ENCODE measurements around the gene POLRMT.

POLRMT gene

DNA sequence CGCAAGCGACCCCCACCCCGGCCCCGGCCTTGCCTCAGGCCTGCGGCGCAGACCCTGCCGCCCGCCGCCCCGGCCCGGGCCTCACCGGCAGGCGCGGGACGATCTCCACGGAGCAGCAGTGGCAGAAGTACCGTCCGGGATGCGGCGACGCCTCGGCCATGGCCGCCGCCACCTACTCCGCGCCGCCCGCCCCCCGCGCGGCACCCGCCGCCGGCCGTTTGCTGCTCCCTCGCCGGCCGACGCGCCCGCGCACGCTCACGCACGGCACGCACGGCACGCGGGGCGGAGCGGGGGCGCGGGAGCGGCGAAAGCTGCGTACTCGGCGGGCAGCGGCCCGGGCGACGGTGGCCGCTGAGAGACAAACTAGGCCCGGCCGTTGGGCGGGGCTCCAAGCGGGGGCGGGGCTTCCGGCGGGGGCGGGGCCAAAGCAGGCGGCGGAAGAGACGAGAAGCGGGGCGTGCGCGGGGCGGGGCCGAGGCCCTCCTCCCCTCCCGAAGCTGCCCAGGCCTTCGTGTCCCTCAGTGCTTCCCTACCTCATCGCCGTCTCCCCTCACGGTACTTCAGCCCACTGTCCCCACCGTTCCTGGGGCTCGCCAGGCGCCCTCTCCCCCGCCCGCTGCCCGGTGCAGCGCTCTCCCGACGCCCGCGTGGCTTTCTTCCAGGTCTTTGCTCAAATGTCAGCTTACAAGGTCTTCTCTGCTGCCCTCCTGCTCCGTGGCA is 29.8 kb upstream of the POLRMT start, which contains the start of gene RNF126:
Gene RNF126 (minus strand): TSS at position 253 of the 720 bp plus-strand sequence. CDS start 93 bp downstream, at position 160.
- DNase-seq, result peak; percentile 97

DNA sequence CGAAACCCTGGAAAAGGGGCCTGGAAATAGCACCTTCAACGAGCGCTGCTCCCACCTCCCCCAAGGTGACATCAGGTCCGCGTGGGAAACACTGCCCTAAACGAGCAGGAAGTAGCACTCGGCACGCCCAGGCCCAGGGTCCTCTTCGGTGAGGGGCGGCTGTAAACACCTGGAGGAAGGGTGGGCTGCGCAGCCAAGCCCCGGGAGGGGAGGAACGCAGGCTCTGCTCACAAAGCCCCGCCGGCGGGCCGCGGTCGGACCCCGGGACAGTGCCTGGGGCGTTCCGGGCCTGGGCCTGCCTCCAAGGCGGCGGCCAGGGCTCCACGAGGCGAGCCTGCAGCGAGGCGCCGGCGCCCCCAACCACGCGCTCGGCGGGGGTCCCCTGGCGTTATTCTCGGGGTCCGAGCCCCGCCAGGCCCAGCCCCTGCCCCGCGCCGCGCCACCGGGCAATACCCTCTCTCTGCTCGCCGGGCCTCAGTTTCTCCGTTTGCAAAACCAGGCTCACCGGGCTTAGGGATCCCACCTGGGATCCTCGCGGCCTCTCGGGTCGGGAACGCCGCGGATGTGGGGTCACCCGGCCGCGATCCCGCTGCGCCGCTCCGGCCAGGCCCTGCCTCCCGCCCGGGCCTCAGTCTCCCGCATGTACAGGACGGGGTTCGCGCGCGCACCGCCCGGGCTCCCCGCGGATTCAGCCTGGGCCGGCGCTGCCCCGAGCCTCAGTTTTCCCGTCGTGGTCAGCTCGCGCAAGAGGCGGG is 29.0 kb upstream of the POLRMT start:
- no peak for DNase-seq

DNA sequence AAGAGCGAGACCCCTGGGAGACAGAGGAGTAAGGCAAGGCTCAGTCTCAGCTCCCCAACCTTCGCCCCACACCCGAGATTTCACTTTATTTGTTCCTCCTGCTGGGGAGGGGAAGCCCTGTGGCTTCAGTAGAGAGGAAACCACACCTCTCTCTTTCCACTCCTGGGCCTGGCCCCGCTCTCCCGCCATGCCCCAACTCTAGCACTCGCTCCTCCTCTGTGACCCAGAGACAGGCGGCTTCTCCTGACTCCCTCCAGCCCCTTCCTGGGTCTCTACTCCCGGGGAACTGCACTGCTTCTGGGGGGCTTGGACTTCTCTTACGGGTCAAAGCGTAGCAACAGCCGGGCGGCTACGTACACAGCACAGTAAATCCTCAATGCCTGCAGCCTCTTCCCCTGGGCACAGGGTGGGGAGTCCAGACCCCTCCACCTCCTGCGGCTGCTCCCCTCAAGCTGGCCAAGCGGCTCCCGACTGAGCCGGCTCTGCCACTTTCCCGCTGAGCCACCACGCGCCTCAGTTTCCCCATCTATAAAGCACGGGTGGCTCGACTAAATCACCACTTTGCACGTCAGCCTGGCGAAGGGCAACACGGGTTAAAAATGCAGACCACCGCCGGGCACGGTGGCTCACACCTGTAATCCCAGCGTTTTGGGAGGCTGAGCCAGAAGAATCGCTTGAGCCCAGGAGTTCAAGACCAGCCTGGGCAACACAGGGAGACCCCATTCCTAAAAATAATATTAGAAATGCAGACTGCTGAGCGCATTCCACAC is 28.3 kb upstream of the POLRMT start:
- DNase-seq, result no peak

DNA sequence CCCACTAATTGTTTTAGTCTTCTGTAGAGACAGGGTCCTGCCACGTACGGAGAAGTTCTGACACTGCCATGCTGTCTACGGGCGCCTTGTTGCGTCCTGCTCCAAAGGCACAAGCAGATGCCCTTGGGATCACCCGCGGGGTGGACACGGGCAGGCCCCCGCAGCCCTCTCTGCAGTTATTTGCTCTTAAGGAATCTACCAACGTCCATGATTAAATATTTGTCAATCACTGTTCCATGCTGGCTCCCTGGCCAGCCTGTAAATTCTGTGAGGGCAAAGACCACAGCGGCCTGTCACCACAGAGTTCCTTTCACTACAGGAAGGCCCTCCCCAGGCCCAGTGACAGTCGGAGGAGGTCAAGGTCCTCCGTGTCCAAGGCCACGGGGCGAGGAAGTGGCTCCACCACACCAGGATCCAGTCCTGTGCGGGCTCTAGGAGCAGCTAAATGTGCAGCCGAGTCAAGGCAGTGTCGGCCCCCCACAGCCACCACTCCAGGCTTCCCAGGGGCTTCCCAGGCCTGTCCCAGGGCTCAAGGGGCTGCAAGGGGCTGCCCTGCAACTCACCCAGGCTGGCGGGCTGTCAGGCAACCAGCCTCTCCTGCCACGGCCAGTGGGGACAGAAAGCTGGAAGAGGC is 27.6 kb upstream of the POLRMT start:
- DNase-seq, result no peak

DNA sequence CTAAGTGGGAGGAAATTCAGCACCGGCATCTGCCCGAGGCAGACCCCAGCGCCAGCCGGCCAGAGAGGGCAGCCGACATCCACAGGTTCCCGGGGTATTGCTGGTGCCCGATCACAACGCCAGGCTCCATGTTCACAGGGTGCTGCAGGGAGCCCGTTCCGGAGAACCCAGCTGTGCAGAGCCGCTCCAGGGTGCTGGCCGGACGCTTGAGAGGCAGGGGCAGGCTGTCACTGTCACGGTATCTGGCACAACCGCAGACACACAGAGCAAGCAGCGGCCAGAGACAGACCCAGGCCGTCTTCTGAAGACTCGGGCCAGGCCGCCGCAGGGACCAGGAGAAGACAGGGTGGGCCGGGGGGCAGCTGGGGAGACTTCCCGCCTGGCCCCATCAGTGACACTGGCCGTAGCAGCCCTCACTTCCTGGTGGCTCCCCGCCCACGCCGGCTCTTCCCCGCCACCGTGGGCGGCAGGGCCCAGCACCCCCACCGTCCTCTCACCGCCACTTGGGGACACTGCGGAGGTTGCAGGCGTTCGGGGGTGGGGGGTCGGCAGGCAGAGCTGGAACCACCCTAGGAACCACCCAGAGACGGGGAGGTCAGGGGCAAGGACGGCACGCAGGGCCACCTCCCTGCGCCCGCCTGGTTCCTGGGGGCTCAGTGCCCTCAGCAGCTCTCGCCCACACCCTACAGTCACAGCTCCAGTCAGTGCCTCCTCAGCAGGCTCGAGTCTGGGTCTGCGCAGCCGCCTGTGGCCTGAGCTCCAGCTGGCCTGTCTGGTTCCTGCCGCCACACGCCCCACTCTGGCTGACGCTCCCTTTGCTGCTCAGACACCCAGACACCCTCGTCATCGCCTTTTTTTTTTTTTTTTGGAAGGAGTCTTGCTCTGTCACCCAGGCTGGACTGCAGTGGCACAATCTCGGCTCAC is 25.8 kb upstream of the POLRMT start:
- DNase-seq, result no peak

DNA sequence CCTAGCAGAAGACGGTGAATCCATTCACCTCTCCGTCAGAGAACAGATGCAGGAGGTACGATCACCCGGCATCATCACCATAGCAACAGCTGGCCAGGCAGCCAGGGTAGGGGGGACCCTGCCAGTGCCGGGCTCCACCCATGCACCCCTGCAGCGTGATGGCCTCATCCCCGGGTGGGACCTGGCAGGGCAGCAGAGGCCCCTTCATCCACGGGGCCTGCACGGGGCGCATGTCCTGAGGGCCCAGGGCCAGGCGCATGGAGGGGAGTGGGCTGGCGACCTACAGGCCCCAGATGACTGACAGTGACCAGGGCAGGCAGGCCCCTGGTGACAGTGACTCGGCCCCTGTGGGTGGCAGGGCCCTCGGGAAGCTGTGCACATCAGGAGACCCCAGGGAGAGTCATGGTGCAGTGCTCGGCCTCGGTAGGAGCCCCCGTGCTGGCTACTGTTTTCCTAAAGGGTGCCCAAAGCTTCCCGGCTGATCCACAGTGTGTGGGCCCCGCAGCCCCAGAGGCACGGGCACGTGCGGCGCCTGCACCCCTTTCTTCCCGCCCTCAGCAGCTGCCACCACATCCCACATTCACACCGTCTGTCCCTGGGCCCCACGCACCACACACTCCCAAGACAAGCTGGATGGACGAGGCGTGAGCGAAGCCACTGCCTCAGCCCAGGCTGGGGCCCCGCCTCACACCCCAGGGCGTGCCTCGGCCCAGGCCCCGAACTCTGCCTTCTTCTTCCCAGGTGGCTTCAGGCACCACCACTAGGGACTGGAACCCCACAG is 24.9 kb upstream of the POLRMT start:
- no peak for DNase-seq

GRCh38 chr19:657611-658010 is 24.3 kb upstream of the POLRMT start:
- no peak for DNase-seq

- no peak for DNase-seq
These were observed 23.6 kb upstream of the POLRMT start for GRCh38 chr19:656751-657559.

- DNase-seq, result no peak
These were observed 22.4 kb upstream of the POLRMT start for GRCh38 chr19:655691-656090.

- no peak for DNase-seq
These were observed 20.1 kb upstream of the POLRMT start for GRCh38 chr19:653425-653824.

DNA sequence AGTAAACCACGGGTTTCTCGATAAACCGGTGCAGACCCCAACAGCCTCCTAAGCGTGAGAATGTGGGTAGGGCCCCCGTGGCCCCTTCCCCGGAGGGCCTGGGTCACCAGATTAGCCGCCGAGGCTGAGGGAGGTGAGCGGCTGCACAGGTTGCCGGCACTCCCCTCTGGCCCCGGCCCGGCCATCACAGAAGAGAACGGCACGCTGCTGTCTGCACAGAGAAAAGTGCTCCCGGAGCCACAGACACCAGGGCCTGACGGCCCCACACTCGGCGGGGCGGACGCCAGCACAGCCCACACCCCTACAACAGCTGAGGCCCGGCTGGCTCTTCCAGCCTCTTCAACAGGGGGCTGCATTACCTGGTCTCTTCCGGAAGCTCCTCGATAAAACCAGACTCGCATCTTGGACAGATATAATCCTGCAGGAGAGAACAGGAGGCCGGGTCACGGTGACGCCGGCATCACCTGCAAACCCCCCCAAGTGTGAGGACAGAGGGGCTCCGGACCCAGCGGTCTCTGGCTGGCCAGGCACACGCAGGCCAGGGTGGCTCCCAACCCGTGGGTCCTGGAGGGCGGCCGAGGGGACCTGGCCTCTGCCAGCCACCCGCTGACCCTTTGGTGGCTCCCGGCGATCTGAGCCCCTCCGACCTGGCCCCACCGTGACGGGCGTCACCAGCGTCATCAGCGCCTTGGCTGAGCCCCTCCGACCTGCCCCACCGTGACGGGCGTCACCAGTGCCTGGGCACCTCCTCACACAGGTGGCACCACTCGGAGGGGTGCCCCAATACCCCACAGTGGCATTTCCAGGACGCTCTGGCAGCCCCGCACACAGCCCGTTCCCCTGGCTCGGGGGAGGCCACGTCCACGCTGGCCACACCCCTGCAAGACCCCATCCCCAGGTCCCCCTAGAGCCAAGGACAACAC is 19.4 kb upstream of the POLRMT start:
- no peak for DNase-seq

- DNase-seq, result no peak
These were observed 18.7 kb upstream of the POLRMT start for GRCh38 chr19:651991-652390.

GRCh38 chr19:651114-651818 is 17.9 kb upstream of the POLRMT start:
- DNase-seq, result no peak

GRCh38 chr19:650121-650520 is 16.8 kb upstream of the POLRMT start:
- DNase-seq, result no peak

DNA sequence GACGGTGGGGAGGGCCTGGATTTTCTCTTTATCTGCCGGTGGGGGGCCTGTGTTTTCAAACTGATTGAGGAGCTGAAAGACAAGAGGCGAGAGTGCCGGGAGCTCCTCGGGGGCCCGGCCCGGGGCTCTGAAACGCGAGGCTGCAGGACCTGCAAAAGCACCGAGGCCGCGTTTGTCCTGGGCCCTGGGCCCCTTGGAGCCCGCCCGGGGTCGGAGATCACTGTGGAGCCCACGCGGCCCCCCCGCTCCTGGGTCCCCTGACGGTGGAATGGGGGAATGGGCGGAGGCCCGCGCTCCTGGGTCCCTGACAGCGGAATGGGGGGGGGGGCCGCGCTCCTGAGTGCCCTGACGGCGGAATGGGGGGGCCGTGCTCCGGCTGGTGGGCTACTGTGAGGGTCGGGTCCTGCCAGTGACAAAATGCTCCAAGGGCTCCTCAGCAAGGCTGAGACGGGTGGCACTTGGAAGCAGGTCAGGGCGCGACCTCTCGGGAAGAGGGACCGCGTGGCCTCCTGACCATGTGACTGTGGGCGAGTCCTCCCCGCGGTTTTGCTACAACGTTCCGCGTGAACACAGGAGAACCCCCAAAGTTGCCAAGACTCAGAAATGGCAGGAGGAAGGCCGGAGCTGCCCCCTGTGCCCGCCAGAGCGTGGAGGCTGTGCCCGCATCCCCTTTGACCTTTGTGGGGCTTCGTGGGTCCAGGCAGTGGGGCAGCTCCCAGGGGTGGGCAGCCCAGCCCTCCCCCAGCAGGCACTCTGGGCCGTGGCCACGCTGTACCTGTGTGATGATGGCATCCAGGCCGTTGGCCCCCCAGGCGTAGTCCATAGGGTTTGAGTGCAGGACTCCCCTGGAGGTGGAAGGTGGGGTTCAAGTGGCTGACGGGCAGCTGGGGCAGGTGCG is 15.8 kb upstream of the POLRMT start:
- DNase-seq, result no peak

- DNase-seq, result no peak
These were observed 15.0 kb upstream of the POLRMT start for GRCh38 chr19:648305-648704.

GRCh38 chr19:647566-648284 is 14.4 kb upstream of the POLRMT start:
- no peak for DNase-seq
